ENCODE data around the gene ATP6V0E1.

The ATP6V0E1 gene

GRCh38 chr5:172983542-172984243, at the start of gene ATP6V0E1:
ATP6V0E1 (plus strand) TSS chr5:172983771; CDS start chr5:172983861, 90 bp downstream.
- peak; percentile 36 for DNase-seq

DNA sequence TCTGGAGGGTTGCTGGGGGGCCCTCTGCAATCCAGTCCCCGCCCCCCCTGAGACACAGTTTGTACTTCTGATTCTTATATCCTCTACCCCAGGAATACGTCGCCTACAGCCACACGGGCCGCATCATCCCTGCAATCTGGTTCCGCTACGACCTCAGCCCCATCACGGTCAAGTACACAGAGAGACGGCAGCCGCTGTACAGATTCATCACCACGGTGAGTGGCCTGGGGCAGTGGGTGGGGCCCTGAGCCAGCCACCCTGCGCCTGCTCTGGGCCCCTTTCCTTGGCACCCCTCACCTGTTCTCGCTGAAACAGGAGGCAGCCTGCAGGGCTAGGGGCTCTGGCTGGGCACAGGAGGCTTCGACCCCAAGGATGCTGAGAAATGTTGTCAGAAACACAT, 48.5 kb upstream of the ATP6V0E1 start:
- DNase-seq = no peak

- DNase-seq = no peak
Measured at GRCh38 chr5:172936401-172936800, 47.2 kb upstream of the ATP6V0E1 start.

DNA sequence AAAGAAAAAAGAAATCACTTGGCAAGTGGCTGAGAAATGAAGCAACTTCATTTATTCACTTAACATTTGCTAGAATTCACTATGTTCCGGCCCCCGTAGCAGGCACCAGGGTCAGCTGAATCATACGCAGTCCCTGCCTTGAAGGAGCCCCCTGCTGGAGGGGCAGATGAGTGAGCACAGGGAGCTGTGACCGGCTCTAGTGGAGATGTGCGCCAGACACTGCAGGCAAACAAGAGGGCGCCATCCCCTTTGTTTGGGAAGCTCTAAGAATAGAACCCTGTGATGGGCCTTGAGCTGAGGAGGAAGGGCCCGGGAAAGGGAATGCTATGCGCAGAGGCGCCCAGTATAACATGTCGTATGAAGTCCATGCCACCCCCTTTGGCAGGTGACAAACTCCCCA, 44.5 kb upstream of the ATP6V0E1 start:
- DNase-seq = peak; percentile 36

GRCh38 chr5:172939611-172940267, 43.8 kb upstream of the ATP6V0E1 start:
- peak; percentile 93 for DNase-seq

GRCh38 chr5:172940268-172941066, 43.1 kb upstream of the ATP6V0E1 start:
- DNase-seq = peak; percentile 91

- DNase-seq = no peak
Measured at GRCh38 chr5:172941067-172941516, 42.5 kb upstream of the ATP6V0E1 start.

DNA sequence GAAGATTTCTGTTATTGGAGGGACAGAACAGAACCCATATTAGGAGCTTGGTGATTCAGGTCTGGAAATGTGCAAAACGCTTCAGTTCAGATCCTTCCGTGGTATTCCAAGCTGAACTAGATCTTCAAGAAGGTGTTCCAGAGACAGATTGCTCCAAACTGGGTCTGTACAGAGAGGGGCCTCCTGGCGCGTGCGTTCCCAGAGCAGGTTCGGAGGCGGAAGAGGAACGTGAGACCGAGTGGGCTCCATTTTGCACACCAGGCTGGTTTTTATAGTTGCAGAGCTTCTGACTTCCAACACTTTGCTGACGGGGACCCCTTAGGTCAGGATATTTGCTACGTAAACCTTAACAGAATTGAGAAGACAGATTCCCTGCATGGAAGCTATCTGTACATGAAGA, 41.0 kb upstream of the ATP6V0E1 start:
- no peak for DNase-seq

DNA sequence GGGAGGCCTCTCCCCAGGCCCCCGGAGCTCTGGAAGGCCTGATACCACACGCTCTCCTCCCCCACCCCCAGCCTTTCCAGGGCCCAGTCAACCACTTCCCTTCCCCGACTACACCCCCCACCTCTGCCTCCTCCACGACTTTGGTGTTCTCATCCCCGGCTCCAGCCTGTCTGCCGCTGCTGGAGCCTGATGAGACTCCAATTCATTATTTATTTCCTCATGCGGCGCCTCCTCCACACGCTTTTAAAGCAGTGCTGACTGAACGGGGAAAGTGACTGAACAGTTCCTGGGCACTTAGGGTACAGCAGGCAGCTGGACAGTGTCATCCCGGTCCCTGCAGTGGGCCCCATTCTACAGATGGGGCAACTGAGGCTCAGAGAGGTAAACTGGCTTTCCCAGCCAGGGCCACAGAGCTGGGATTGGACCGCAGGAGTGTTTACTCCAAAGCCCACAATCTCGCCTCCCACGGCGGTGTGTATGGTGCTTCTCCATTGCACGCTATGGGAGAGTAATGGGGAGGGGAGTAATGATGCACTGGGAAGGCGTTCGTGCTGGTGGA, 40.2 kb upstream of the ATP6V0E1 start:
- DNase-seq = no peak

GRCh38 chr5:172943906-172944305, 39.7 kb upstream of the ATP6V0E1 start:
- no peak for DNase-seq

DNA sequence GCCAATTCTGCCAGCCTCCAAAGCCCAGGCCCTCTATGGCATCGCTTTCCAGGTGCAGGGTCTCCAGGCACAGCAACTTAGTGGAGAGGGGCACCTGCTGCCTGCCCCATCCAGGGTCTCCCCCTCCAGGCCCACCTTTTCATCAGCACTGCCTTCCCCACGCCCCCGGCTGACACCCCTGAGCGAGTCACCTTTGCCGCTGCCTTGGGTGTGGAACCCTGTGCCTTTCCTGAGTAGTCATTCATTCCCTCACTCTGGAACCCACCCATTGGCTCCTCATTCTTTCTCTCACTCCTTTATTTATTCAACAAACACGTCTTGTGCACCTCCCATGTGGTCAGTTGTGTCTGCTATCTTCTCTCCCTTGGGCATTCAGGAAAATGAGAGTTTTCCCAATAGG, 38.8 kb upstream of the ATP6V0E1 start:
- no peak for DNase-seq

- DNase-seq = no peak
Measured at GRCh38 chr5:172945151-172945550, 38.4 kb upstream of the ATP6V0E1 start.

DNA sequence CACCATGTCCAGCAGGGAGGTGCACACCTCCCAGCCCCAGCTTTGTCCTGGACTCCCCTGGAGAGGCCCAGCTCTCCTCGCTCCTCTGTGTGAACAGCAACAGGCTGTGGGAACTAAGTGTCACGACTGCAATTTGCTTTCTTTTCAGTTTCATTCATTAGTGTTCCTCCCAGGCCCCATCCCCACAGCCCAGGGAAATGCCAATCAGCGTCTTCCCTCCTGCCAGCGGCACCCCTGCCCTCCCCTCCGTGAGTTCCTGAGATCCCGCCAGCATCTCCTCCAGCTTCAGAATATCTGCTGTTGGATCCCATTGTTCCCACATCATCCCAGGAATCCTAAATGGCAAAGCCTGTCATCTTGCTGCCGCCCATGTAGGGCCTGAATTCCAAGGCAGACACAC, 37.4 kb upstream of the ATP6V0E1 start:
- no peak for DNase-seq

- no peak for DNase-seq
Measured at GRCh38 chr5:172949426-172949825, 34.1 kb upstream of the ATP6V0E1 start.

DNA sequence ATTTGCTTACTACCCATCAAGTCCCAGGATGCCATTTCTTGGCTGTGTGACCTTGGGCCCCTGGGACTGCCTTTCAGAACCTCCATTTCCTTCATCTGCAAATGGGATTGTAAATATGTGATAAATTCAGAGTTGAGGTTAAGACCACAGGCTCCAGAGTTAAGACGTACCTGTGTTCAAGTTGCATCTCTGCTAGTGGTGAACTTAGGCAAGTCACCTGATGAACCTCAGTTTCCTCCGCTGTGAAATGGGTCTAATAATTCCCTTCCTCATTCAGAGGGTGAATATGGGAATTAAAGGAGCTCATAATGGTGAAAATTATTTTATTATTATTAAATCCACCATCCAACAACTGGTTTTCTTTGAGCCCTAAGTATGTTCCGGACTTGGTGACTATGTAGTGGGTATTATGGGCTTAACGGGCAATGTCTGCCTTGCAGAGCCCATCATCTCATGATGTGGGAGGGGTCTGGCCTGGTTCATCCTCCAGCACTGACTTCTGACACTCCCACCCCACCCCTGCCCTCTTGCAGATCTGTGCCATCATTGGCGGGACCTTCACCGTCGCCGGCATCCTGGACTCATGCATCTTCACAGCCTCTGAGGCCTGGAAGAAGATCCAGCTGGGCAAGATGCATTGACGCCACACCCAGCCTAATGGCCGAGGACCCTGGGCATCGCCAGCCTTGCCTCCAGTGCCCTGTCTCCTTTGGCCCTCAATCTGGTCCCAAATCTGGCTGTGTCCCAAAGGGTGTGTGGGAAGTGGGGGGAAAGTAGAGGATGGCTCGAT, 33.2 kb upstream of the ATP6V0E1 start:
- DNase-seq = no peak

GRCh38 chr5:172951371-172952033, 32.1 kb upstream of the ATP6V0E1 start:
- no peak for DNase-seq

DNA sequence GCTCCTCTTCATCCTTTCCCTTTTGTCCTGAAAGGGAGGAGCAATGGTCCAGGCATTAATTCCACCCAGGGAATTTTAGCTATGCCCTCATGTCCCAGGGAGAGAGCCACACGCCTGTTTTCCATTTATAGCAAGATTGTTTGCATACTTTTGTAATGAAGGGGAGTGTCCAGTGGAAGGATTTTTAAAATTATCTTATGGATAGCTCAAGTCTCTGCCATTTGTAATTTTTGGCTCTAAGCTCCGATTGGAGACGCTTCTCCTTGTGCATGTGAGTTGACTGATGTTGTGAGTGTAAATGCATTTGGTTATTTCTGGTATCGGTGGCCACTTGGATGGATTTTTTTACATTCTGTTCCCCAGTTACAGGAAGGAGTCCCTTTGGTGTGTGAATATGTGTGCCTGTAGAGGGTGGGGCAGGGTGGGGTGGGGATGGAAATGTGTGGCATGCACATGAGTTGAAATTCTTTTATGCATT, 31.5 kb upstream of the ATP6V0E1 start:
- no peak for DNase-seq

DNA sequence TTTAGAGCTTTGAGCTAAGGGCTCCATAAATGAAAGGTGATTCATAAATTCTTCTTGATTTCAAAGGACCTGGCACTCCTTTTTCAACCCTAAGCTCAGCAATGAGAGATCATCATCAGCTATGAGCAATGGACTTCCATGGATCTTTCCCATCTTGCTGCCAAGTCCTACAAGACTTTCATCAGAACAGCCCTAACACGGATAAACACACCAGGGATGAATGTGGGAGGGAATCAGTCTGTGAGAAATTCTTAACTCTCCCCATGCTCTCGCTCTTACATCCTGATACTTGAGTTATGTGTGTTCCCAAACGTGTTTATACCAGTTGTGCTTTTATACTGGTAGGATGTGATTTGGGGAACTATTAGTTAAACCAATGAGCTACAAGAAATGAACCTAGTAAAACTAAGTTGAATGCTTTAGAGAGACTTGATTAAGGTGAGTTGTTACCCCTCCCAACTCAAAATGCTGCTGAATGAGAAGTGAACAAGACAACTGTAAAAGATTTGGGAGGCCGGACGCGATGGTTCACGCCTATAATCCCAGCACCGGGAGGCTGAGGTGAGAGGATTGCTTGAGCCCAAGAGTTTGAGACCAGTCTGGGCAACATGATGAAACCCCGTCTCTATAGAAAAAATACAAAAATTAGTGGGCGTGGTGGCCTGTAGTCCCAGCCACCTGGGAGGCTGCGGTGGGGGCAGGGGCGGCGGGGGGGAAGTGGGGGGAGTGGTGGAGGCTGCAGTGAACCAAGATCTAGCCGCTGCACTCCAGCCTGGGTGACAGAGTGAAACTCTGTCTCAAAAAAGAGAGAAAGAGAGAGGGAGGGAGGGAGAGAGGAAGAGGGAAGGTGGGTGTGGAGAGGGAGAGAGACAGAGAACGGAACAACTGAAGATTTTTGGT, 29.5 kb upstream of the ATP6V0E1 start:
- no peak for DNase-seq

DNA sequence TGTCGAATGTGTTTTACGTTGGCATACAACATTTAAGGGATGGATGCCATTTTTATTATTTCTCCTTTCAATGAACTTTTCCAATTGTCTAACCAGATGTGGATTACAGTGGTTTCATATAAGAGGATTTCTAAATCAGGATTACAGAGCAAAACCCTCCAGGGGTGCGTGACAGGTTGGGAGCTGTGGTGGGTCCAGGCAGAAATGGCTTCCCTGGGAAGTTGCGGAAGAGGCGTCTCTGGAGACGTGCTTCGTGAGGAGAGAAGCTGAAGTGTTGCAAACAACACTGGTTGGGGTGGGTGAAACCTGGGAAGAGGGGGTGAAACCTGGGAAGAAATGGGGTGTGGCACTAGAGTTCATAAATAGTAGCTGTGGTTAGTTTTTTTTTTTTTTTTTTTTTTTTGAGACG, 28.8 kb upstream of the ATP6V0E1 start:
- DNase-seq = no peak

DNA sequence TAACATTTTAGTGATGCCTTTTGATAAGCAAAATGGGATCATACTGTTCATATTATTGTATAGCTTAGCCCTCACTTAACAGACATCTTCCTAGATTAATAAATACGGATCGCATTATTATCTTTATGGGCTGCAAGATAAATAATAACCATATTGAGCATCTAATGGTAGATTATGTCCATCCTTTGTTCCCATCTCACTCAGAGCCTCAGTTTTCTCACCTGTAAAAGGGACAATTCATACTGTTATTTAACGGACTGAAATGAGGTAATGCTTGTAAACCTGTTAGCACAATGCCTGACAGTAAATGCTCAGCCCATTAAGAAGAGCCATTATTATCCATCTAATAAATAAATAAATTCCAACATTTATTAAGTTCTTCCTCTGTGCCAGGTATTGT, 27.3 kb upstream of the ATP6V0E1 start:
- DNase-seq = no peak

GRCh38 chr5:172956936-172957335, 26.6 kb upstream of the ATP6V0E1 start:
- no peak for DNase-seq

Data from NCI-H524 treated with DMSO at 0.1 percent for 48 hours (cell line).